Activated naive CD4-positive, alpha-beta T cell treated with anti-CD3 and anti-CD28 coated beads for 36 hours (primary cell): ENCODE measurements around the gene NRAP. TPM values are rescaled to one million over a fixed set of nuclear protein-coding genes. Genes with fewer than 3 reads are reported as not detected.

Experiments
- CTCF ChIA-PET: fragments of 350-600 bp; sonication (Branson Sonifier 250); formaldehyde crosslinking; loops from one replicate; lab custom pipeline; 2021; ENCODE audit warnings: antibody characterized with exemption; lab: Charles Lee
- DNase-seq: peaks from one replicate; pipeline ENCODE4 v3.0.0-alpha.2; 2020
- H3K27ac Mint-ChIP-seq: one replicate; pipeline ENCODE4 v1.8.0; 2021; ENCODE audit warnings: mild to moderate bottlenecking, mixed read lengths
- H3K27me3 Mint-ChIP-seq: one replicate; pipeline ENCODE4 v1.8.0; 2021; ENCODE audit warnings: low read depth, mixed read lengths
- H3K36me3 Mint-ChIP-seq: one replicate; pipeline ENCODE4 v1.8.0; 2021; ENCODE audit warnings: low read depth, mixed read lengths
- H3K4me1 Mint-ChIP-seq: one replicate; pipeline ENCODE4 v1.8.0; 2021; ENCODE audit warnings: low read depth, mixed read lengths
- H3K4me3 Mint-ChIP-seq: one replicate; pipeline ENCODE4 v1.8.0; 2021; ENCODE audit warnings: mild to moderate bottlenecking, moderate library complexity, mixed read lengths
- H3K9me3 Mint-ChIP-seq: one replicate; pipeline ENCODE4 v1.8.0; 2021; ENCODE audit warnings: mixed read lengths
- intact Hi-C: fragments of 100-400 bp; cut with micrococcal nuclease; formaldehyde crosslinking; loops from one replicate; pipeline ENCODE4 v1.15.1; 2023
- total RNA-seq, 2 experiments: library from RNA; stranded (reverse); gene quantifications; one replicate each; pipeline ENCODE4 v1.2.3, GENCODE V29; 2021

Gene NRAP
- total RNA-seq, 2 experiments from 2014 or later = not detected

- intact Hi-C loops = no loop called here
- Mint-ChIP-seq H3K27ac (no peak overlapping the region), H3K4me3 (no peak overlapping the region), H3K36me3 (no peaks in the 10 kb centered on the region), H3K9me3 (no peaks in the 10 kb centered on the region), H3K4me1 (no peaks in the 10 kb centered on the region), H3K27me3 (peaks cover 3% of the 10 kb centered on the region)
- CTCF ChIA-PET = interaction anchor here (1.6 kb wide), 1 partner anchor 15 kb away, joined by 4 read pairs; no protein-coding TSS in a partner anchor
- DNase-seq = no peak
Measured at GRCh38 chr10:113547426-113547825, 116.4 kb downstream of the NRAP start.

- no peak for DNase-seq
- Mint-ChIP-seq H3K36me3 (no peaks in the 10 kb centered on the region), H3K4me3 (no peak overlapping the region), H3K27ac (no peak overlapping the region), H3K4me1 (no peaks in the 10 kb centered on the region), H3K27me3 (peaks cover 3% of the 10 kb centered on the region), H3K9me3 (no peaks in the 10 kb centered on the region)
- intact Hi-C loops = no loop called here
- CTCF ChIA-PET = interaction anchor here (1.4 kb wide), 1 partner anchor 19 kb away, joined by 3 read pairs; no protein-coding TSS in a partner anchor
Measured at GRCh38 chr10:113544392-113544791, 119.4 kb downstream of the NRAP start.

GRCh38 chr10:113543107-113543955 lies 120.5 kb downstream of the NRAP start:
- DNase-seq = no peak
- Mint-ChIP-seq H3K27me3 (peaks cover 3% of the 10 kb centered on the region), H3K4me1 (no peaks in the 10 kb centered on the region), H3K27ac (no peak overlapping the region), H3K9me3 (no peaks in the 10 kb centered on the region), H3K36me3 (no peaks in the 10 kb centered on the region), H3K4me3 (no peak overlapping the region)
- CTCF ChIA-PET = no interaction called here
- intact Hi-C loops = no loop called here

GRCh38 chr10:113541549-113541927 lies 122.3 kb downstream of the NRAP start:
- Mint-ChIP-seq H3K27me3 (peaks cover 5% of the 10 kb centered on the region), H3K9me3 (no peaks in the 10 kb centered on the region), H3K4me1 (no peaks in the 10 kb centered on the region), H3K4me3 (no peak overlapping the region), H3K27ac (no peak overlapping the region), H3K36me3 (no peaks in the 10 kb centered on the region)
- DNase-seq = no peak
- CTCF ChIA-PET = no interaction called here
- intact Hi-C loops = no loop called here

GRCh38 chr10:113540845-113541548 lies 122.8 kb downstream of the NRAP start:
- Mint-ChIP-seq H3K4me3 (no peak overlapping the region), H3K27me3 (peaks cover 2% of the 10 kb centered on the region), H3K4me1 (no peaks in the 10 kb centered on the region), H3K27ac (no peak overlapping the region), H3K36me3 (no peaks in the 10 kb centered on the region), H3K9me3 (no peaks in the 10 kb centered on the region)
- CTCF ChIA-PET = interaction anchor here (0.8 kb wide), 1 partner anchor 22 kb away, joined by 3 read pairs; no protein-coding TSS in a partner anchor
- intact Hi-C loops = no loop called here
- no peak for DNase-seq

GRCh38 chr10:113539789-113540188 lies 124.1 kb downstream of the NRAP start:
- Mint-ChIP-seq H3K4me3 (no peak overlapping the region), H3K27me3 (peaks cover 7% of the 10 kb centered on the region), H3K4me1 (no peaks in the 10 kb centered on the region), H3K27ac (no peak overlapping the region), H3K36me3 (no peaks in the 10 kb centered on the region), H3K9me3 (peaks cover 4% of the 10 kb centered on the region)
- intact Hi-C loops = no loop called here
- no peak for DNase-seq
- CTCF ChIA-PET = interaction anchor here (0.5 kb wide), 1 partner anchor 1230 kb away, joined by 3 read pairs; no protein-coding TSS in a partner anchor

Other genes with a start within 250 kb of the NRAP start
- not detected for gene HABP2, start 111.0 kb downstream of the NRAP start, total RNA-seq
- gene CASP7, start 15.9 kb upstream of the NRAP start, total RNA-seq = 1 to 10 TPM; 6.1 to 7.2 TPM
- gene PLEKHS1, start 87.6 kb upstream of the NRAP start, total RNA-seq = not detected
- gene DCLRE1A, start 190.0 kb upstream of the NRAP start, total RNA-seq = 1 to 10 TPM; 8.1 to 8.7 TPM
- 10 to 100 TPM; 12.6 to 13.9 TPM for gene NHLRC2, start 190.6 kb upstream of the NRAP start, total RNA-seq